WTC11 (cell line): ENCODE measurements around the gene SLA2. TPM values are rescaled to one million over a fixed set of nuclear protein-coding genes. Genes with fewer than 3 reads are reported as not detected.

ENCODE experiments used
- ATAC-seq: fragments of 200-7000 bp; cut with Tn5 transposase; 2 replicates; pipeline ENCODE4 v1.10.0; 2021; ENCODE audit warnings: mild to moderate bottlenecking, moderate library complexity
- CTCF ChIA-PET: fragments of 300-600 bp; sonication (Branson Sonifier 250); formaldehyde crosslinking; loops from one replicate; lab custom pipeline; 2021; ENCODE audit warnings: antibody characterized with exemption; lab: Charles Lee
- POLR2A ChIA-PET: fragments of 350-600 bp; sonication (Branson Sonifier 250); formaldehyde crosslinking; loops from one replicate; lab custom pipeline; 2021; ENCODE audit warnings: antibody characterized with exemption; lab: Charles Lee
- DNase-seq: peaks from one replicate; pipeline ENCODE4 v3.0.0; 2021; ENCODE audit warnings: low spot score
- H3K27ac Mint-ChIP-seq: 2 replicates; pipeline ENCODE4 v1.8.0; 2021; ENCODE audit warnings: mixed read lengths
- H3K27me3 Mint-ChIP-seq: 2 replicates; pipeline ENCODE4 v1.8.0; 2021; ENCODE audit warnings: low read depth, mild to moderate bottlenecking, moderate library complexity, mixed read lengths
- H3K36me3 Mint-ChIP-seq: 2 replicates; pipeline ENCODE4 v1.8.0; 2021; ENCODE audit warnings: mixed read lengths
- H3K4me1 Mint-ChIP-seq: 2 replicates; pipeline ENCODE4 v1.8.0; 2022; ENCODE audit warnings: mixed read lengths
- H3K4me3 Mint-ChIP-seq: 2 replicates; pipeline ENCODE4 v1.8.0; 2021; ENCODE audit warnings: mild to moderate bottlenecking, moderate library complexity, mixed read lengths
- H3K9me3 Mint-ChIP-seq: 2 replicates; pipeline ENCODE4 v1.8.0; 2021; ENCODE audit warnings: mixed read lengths
- CBFB ChIP-seq: sonication (generic); formaldehyde crosslinking; IDR thresholded peaks from 2 replicates; pipeline ENCODE4 v1.8.1; 2022; ENCODE audit warnings: mild to moderate bottlenecking, low read depth, missing genetic modification reagents
- ESRRA ChIP-seq: sonication (generic); formaldehyde crosslinking; IDR thresholded peaks from 2 replicates; pipeline ENCODE4 v1.8.1; 2022; ENCODE audit warnings: mild to moderate bottlenecking, missing genetic modification reagents, borderline replicate concordance
- FOXJ3 ChIP-seq: sonication (generic); formaldehyde crosslinking; IDR thresholded peaks from 2 replicates; pipeline ENCODE4 v1.9.0; 2021; ENCODE audit warnings: missing genetic modification reagents, mild to moderate bottlenecking, borderline replicate concordance
- JUN ChIP-seq: sonication (generic); formaldehyde crosslinking; IDR thresholded peaks from 2 replicates; pipeline ENCODE4 v1.8.0; 2023; ENCODE audit warnings: mild to moderate bottlenecking, missing genetic modification reagents
- KAT7 ChIP-seq: sonication (generic); formaldehyde crosslinking; IDR thresholded peaks from 2 replicates; pipeline ENCODE4 v1.8.1; 2023; ENCODE audit warnings: missing genetic modification reagents, mild to moderate bottlenecking, borderline replicate concordance
- NR1H2 ChIP-seq: sonication (generic); formaldehyde crosslinking; IDR thresholded peaks from 2 replicates; pipeline ENCODE4 v1.9.0; 2021; ENCODE audit warnings: mild to moderate bottlenecking, moderate library complexity, missing genetic modification reagents
- OVOL2 ChIP-seq: fragments of 250-450 bp; sonication (Bioruptor Pico); IDR thresholded peaks from 2 replicates; pipeline ENCODE4 v1.9.0; 2021; ENCODE audit warnings: mild to moderate bottlenecking, borderline replicate concordance
- PRRX2 ChIP-seq: fragments of 250-450 bp; sonication (Bioruptor Pico); IDR thresholded peaks from 2 replicates; pipeline ENCODE4 v1.8.0; 2021; ENCODE audit warnings: mild to moderate bottlenecking
- SMAD3 ChIP-seq: sonication (generic); formaldehyde crosslinking; IDR thresholded peaks from 2 replicates; pipeline ENCODE4 v1.8.0; 2022; ENCODE audit warnings: missing genetic modification reagents, mild to moderate bottlenecking, borderline replicate concordance
- SOX15 ChIP-seq: fragments of 250-450 bp; sonication (Bioruptor Pico); IDR thresholded peaks from 2 replicates; pipeline ENCODE4 v1.9.0; 2021; ENCODE audit warnings: mild to moderate bottlenecking
- TEAD1 ChIP-seq: sonication (generic); formaldehyde crosslinking; IDR thresholded peaks from 2 replicates; pipeline ENCODE4 v1.8.0; 2022; ENCODE audit warnings: mild to moderate bottlenecking, missing genetic modification reagents
- TEAD4 ChIP-seq: sonication (generic); formaldehyde crosslinking; IDR thresholded peaks from 2 replicates; pipeline ENCODE4 v1.8.0; 2022; ENCODE audit warnings: mild to moderate bottlenecking, missing genetic modification reagents
- ZBTB21 ChIP-seq: sonication (generic); formaldehyde crosslinking; IDR thresholded peaks from 2 replicates; pipeline ENCODE4 v1.8.1; 2023; ENCODE audit warnings: mild to moderate bottlenecking, missing genetic modification reagents, borderline replicate concordance
- ZMAT4 ChIP-seq: fragments of 250-450 bp; sonication (Bioruptor Pico); IDR thresholded peaks from 2 replicates; pipeline ENCODE4 v1.9.0; 2021; ENCODE audit warnings: mild to moderate bottlenecking
- ZNF138 ChIP-seq: sonication (generic); formaldehyde crosslinking; conservative IDR thresholded peaks from 2 replicates; pipeline ENCODE4 v1.8.1; 2022; ENCODE audit warnings: mild to moderate bottlenecking, moderate library complexity, missing genetic modification reagents
- ZNF396 ChIP-seq: fragments of 250-450 bp; sonication (Bioruptor Pico); IDR thresholded peaks from 2 replicates; pipeline ENCODE4 v1.8.0; 2021; ENCODE audit warnings: mild to moderate bottlenecking, moderate library complexity, borderline replicate concordance
- ZNF416 ChIP-seq: fragments of 250-450 bp; sonication (Bioruptor Pico); IDR thresholded peaks from 2 replicates; pipeline ENCODE4 v1.9.0; 2021; ENCODE audit warnings: mild to moderate bottlenecking, inconsistent platforms
- total RNA-seq: library from RNA; stranded (reverse); gene quantifications from 3 replicates; pipeline ENCODE4 v1.2.3, GENCODE V29; 2021
- TF ChIP-seq, protein P1 (sequence below): sonication (generic); formaldehyde crosslinking; IDR thresholded peaks from 2 replicates; pipeline ENCODE4 v1.8.1; 2022; ENCODE audit warnings: mild to moderate bottlenecking, missing genetic modification reagents, moderate library complexity, borderline replicate concordance
- TF ChIP-seq, protein P2 (sequence below): sonication (generic); formaldehyde crosslinking; IDR thresholded peaks from 2 replicates; pipeline ENCODE4 v1.8.0; 2022; ENCODE audit warnings: mild to moderate bottlenecking, missing genetic modification reagents
- TF ChIP-seq, protein P3 (sequence below): fragments of 250-450 bp; sonication (Bioruptor Pico); conservative IDR thresholded peaks from 2 replicates; pipeline ENCODE4 v1.9.0; 2021; ENCODE audit warnings: mild to moderate bottlenecking
- TF ChIP-seq, protein P4 (sequence below): fragments of 250-450 bp; sonication (Bioruptor Pico); IDR thresholded peaks from 2 replicates; pipeline ENCODE4 v1.9.0; 2021; ENCODE audit warnings: mild to moderate bottlenecking, borderline replicate concordance

Gene SLA2
- total RNA-seq, 1 experiment from 2014 or later, result 0.17 TPM

DNA sequence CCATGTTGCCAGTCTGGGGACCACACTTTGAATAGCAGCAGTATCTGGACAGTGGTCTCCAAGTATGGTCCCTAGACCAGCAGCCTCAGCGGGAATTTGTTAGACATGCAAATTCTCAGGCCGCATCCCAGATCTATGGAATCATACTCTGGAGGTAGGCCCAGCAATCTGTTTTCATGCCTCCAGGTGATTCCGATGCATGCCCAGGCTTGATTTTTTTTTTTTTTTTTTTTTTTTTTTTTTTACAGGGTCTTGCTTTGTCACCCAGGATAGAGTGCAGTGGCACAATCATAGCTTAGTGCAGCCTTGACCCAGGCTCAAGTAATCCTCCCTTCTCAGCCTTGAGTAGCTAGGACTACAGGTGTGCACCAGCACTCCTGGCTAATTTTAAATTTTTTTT lies 682 bp upstream of the SLA2 start:
- H3K27ac Mint-ChIP-seq, result peak overlapping the region; percentile 88; the same call in 1 of the 2 replicates
- no peaks in the 10 kb centered on the region; the same call in 1 of the 2 replicates for H3K27me3 Mint-ChIP-seq
- TF ChIP-seq OVOL2 (CRISPR knock-in tag) (no peak), SOX15 (CRISPR knock-in tag) (no peak), ZBTB21 (CRISPR knock-in tag) (no peak), TEAD1 (no peak), PRRX2 (CRISPR knock-in tag) (no peak), KAT7 (CRISPR knock-in tag) (no peak), ZNF138 (CRISPR knock-in tag) (no peak)
- TF ChIP-seq, protein P1, sequence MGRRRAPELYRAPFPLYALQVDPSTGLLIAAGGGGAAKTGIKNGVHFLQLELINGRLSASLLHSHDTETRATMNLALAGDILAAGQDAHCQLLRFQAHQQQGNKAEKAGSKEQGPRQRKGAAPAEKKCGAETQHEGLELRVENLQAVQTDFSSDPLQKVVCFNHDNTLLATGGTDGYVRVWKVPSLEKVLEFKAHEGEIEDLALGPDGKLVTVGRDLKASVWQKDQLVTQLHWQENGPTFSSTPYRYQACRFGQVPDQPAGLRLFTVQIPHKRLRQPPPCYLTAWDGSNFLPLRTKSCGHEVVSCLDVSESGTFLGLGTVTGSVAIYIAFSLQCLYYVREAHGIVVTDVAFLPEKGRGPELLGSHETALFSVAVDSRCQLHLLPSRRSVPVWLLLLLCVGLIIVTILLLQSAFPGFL (CRISPR knock-in tag), result no peak
- CTCF ChIA-PET, result interaction anchor here (1.6 to 3.6 kb wide), 3 partner anchors 14 to 127 kb away, joined by 5 to 11 read pairs (median 7); partner anchors contain the start of gene DSN1
- no peaks in the 10 kb centered on the region for H3K36me3 Mint-ChIP-seq
- ATAC-seq (no peak), DNase-seq (no peak)
- H3K4me3 Mint-ChIP-seq, result no peak overlapping the region
- H3K4me1 Mint-ChIP-seq, result peaks cover 28% of the 10 kb centered on the region
- POLR2A ChIA-PET, result no interaction called here
- H3K9me3 Mint-ChIP-seq, result no peaks in the 10 kb centered on the region

DNA sequence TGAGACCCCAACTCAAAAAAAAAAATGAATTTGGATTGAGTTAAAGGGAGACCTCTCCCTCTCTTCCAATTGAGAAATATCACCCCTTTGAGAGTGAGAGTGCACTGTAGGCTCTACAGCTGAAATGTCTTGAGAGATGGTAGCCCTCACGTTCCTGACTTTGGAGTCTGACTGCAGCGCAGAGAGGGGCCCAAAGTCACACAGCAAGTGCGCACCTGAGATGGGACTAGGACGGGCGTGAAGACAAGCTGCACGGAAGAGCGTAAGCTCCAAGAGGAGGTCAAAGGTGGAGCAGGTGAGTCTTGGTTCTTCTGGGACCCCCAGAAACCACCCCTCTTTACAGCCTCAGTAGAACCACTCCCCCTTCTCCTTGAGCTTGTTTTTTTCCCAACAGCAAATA lies 643 bp downstream of the SLA2 start:
- ChIA-PET CTCF (interaction anchor here (0.6 to 1.8 kb wide), 4 partner anchors 11 to 163 kb away, joined by 3 to 7 read pairs (median 4); partner anchors contain the start of gene DSN1), POLR2A (interaction anchor here (0.6 kb wide), 1 partner anchor 33 kb away, joined by 3 read pairs; no protein-coding TSS in a partner anchor)
- H3K27ac Mint-ChIP-seq, result no peak overlapping the region
- DNase-seq (no peak), ATAC-seq (no peak)
- no peaks in the 10 kb centered on the region for H3K9me3 Mint-ChIP-seq
- peaks cover 28% of the 10 kb centered on the region for H3K4me1 Mint-ChIP-seq
- H3K36me3 Mint-ChIP-seq, result no peaks in the 10 kb centered on the region
- peaks cover 2% of the 10 kb centered on the region for H3K27me3 Mint-ChIP-seq
- TF ChIP-seq ESRRA (CRISPR knock-in tag), result no peak
- TF ChIP-seq KAT7 (CRISPR knock-in tag), result no peak
- TF ChIP-seq, protein P2, sequence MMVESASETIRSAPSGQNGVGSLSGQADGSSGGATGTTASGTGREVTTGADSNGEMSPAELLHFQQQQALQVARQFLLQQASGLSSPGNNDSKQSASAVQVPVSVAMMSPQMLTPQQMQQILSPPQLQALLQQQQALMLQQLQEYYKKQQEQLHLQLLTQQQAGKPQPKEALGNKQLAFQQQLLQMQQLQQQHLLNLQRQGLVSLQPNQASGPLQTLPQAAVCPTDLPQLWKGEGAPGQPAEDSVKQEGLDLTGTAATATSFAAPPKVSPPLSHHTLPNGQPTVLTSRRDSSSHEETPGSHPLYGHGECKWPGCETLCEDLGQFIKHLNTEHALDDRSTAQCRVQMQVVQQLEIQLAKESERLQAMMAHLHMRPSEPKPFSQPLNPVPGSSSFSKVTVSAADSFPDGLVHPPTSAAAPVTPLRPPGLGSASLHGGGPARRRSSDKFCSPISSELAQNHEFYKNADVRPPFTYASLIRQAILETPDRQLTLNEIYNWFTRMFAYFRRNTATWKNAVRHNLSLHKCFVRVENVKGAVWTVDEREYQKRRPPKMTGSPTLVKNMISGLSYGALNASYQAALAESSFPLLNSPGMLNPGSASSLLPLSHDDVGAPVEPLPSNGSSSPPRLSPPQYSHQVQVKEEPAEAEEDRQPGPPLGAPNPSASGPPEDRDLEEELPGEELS, result no peak
- TF ChIP-seq ZBTB21 (CRISPR knock-in tag), result no peak
- no peak for TF ChIP-seq JUN (CRISPR knock-in tag)
- TF ChIP-seq CBFB, result no peak
- no peak for TF ChIP-seq ZNF416 (CRISPR knock-in tag)
- TF ChIP-seq TEAD4 (CRISPR knock-in tag), result no peak
- no peak for TF ChIP-seq NR1H2 (CRISPR knock-in tag)
- TF ChIP-seq SMAD3 (CRISPR knock-in tag), result no peak
- H3K4me3 Mint-ChIP-seq, result no peak overlapping the region

DNA sequence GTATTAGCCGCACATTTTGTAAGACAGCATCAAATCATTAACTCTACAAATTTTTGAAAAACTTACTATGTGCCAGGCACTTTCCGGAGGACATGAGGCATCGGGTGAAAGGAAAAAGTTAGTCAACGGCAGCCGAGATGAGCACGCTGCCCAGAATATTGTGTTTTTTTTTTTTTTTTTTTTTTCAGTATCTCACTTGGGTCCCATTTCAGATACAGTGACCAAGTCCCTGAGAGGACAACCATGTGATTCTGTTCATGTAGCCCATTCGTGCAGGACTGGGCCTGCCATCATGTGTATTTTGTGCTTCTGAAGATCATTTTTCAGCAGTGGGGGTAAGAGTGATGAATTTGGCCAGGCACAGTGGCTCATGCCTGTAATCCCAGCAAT lies 1.3 kb downstream of the SLA2 start:
- H3K27me3 Mint-ChIP-seq, result peaks cover 2% of the 10 kb centered on the region
- H3K36me3 Mint-ChIP-seq, result no peaks in the 10 kb centered on the region
- no peak overlapping the region for H3K4me3 Mint-ChIP-seq
- H3K4me1 Mint-ChIP-seq, result peaks cover 28% of the 10 kb centered on the region
- no peak for DNase-seq
- ATAC-seq, result no peak
- no peak overlapping the region for H3K27ac Mint-ChIP-seq
- H3K9me3 Mint-ChIP-seq, result no peaks in the 10 kb centered on the region
- ChIA-PET POLR2A (interaction anchor here (1.8 kb wide), 1 partner anchor 39 kb away, joined by 5 read pairs; the partner anchor contains the start of gene RAB5IF), CTCF (interaction anchor here (0.6 to 1.8 kb wide), 4 partner anchors 12 to 84 kb away, joined by 3 to 5 read pairs (median 3); no protein-coding TSS in a partner anchor)
- TF ChIP-seq, protein P3, sequence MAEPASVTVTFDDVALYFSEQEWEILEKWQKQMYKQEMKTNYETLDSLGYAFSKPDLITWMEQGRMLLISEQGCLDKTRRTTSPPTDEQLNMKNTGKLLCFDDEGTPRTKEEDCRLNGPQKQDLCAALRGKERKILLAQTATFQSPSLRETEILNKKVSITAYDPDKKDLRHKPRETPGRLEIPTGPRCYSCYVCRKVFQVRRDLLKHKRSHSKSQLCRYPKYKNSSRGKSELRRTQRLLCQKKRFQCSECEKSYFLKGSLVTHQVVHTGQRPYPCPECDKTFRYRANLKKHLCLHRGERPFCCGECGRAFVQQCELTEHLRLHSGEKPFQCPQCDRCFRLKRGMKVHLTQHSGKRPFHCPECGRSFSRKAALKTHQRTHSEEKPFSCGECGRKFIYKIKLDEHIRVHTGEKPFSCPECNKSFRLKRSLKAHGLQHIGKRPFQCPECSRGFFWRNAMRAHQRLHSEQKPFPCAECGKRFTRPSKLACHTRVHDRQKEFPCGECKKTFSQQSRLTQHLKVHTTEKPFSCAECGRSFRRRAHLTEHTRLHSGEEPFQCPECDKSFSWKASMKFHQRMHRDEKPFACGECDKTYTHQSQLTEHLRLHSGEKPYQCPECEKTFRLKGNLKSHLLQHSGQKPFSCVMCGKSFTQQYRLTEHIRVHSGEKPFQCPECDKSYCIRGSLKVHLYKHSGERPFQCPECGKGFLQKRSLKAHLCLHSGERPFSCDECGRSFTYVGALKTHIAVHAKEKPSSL (CRISPR knock-in tag), result no peak
- TF ChIP-seq FOXJ3 (CRISPR knock-in tag) (no peak), ZMAT4 (no peak), ZNF396 (CRISPR knock-in tag) (no peak)
- TF ChIP-seq, protein P4, sequence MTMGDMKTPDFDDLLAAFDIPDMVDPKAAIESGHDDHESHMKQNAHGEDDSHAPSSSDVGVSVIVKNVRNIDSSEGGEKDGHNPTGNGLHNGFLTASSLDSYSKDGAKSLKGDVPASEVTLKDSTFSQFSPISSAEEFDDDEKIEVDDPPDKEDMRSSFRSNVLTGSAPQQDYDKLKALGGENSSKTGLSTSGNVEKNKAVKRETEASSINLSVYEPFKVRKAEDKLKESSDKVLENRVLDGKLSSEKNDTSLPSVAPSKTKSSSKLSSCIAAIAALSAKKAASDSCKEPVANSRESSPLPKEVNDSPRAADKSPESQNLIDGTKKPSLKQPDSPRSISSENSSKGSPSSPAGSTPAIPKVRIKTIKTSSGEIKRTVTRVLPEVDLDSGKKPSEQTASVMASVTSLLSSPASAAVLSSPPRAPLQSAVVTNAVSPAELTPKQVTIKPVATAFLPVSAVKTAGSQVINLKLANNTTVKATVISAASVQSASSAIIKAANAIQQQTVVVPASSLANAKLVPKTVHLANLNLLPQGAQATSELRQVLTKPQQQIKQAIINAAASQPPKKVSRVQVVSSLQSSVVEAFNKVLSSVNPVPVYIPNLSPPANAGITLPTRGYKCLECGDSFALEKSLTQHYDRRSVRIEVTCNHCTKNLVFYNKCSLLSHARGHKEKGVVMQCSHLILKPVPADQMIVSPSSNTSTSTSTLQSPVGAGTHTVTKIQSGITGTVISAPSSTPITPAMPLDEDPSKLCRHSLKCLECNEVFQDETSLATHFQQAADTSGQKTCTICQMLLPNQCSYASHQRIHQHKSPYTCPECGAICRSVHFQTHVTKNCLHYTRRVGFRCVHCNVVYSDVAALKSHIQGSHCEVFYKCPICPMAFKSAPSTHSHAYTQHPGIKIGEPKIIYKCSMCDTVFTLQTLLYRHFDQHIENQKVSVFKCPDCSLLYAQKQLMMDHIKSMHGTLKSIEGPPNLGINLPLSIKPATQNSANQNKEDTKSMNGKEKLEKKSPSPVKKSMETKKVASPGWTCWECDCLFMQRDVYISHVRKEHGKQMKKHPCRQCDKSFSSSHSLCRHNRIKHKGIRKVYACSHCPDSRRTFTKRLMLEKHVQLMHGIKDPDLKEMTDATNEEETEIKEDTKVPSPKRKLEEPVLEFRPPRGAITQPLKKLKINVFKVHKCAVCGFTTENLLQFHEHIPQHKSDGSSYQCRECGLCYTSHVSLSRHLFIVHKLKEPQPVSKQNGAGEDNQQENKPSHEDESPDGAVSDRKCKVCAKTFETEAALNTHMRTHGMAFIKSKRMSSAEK (CRISPR knock-in tag), result no peak
